Prostate gland (tissue), 2 donors: ENCODE results near the gene SLC38A7. TPM values are rescaled to one million over a fixed set of nuclear protein-coding genes. Genes with fewer than 3 reads are reported as not detected.

ENCODE experiments used
- DNase-seq: peaks from one replicate; pipeline ENCODE4 v3.0.0-alpha.2; 2019; ENCODE audit warnings: low spot score
- H3K27ac ChIP-seq, 2 donors: fragments of 200-600 bp; sonication (generic); 2 replicates each; pipeline ENCODE4 v1.5.1; 2017 to 2019
- H3K27me3 ChIP-seq: fragments of 200-600 bp; sonication (generic); replicated peaks from 2 replicates; pipeline ENCODE4 v1.5.1; 2019; ENCODE audit not compliant: insufficient read depth
- H3K36me3 ChIP-seq, 2 donors: fragments of 200-600 bp; sonication (generic); 1 replicate in 1 of 2; 2 replicates in 1 of 2; pipeline versions ENCODE4 v1.5.1 to v1.8.1; 2017 to 2019
- H3K4me1 ChIP-seq: fragments of 200-600 bp; sonication (generic); replicated peaks from 2 replicates; pipeline ENCODE4 v1.5.1; 2019
- H3K4me3 ChIP-seq, 2 donors: fragments of 200-600 bp; sonication (generic); 2 replicates each; pipeline ENCODE4 v1.5.1; 2017 to 2019
- H3K9me3 ChIP-seq: fragments of 200-600 bp; sonication (generic); 2 replicates; pipeline ENCODE4 v1.5.1; 2017
- POLR2A ChIP-seq: fragments of 450-650 bp; IDR thresholded peaks from one replicate; pipeline ENCODE4 v1.6.1; 2016; ENCODE audit warnings: antibody characterized with exemption, mild to moderate bottlenecking
- POLR2AphosphoS5 ChIP-seq: sonication (generic); formaldehyde crosslinking; IDR thresholded peaks from one replicate; pipeline ENCODE4 v1.6.1; 2017; ENCODE audit warnings: antibody characterized with exemption
- WGBS: methylation state at CpG from one replicate; pipeline ENCODE4 v1.1.5; 2018; 5-methylcytosine and 5-hydroxymethylcytosine counted together
- intact Hi-C: fragments of 100-400 bp; cut with DNase I; formaldehyde crosslinking; loops from one replicate; pipeline ENCODE4 v1.14.2; 2022
- total RNA-seq, 2 donors: library from RNA; depleted of rRNA; stranded (reverse); fragments of >200 nt; gene quantifications; one replicate each; pipeline ENCODE4 v1.1.0, GENCODE V29; 2016
- TF ChIP-seq, protein P1 (sequence below), 4 experiments: fragments of 200-600 bp in 2 of 4; fragments of 450-650 bp in 2 of 4; sonication (generic) in 2 of 4; IDR thresholded peaks; 1 replicate in 3 of 4; 2 replicates in 1 of 4; pipeline ENCODE4 v1.5.1; 2016 to 2019; ENCODE audit warnings: antibody characterized with exemption in 4 of 4, mild to moderate bottlenecking in 2 of 4, moderate library complexity in 2 of 4

The SLC38A7 gene
- total RNA-seq, 2 donors from 2014 or later = 20.6 to 29.9 TPM

DNA sequence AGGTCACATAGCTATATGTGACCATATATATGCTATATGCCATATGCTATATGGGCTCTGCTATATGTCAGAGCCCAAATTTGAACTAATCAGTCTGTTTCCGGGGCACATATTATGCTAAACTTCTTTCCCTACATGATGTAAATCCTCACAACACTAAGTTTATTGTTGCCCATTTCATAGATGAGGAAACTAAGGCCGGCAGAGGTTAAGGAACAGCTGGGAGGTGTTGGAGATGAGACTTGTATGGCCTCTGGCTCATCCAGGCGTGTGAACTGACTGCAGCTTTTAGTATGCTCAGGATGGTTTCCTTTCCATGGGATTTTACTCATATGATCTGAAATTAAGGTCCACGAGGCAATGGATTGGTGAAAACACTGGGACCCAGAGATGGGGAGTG is 37.5 kb downstream of the SLC38A7 start:
- Histone ChIP-seq H3K27me3 (no peaks in the 10 kb centered on the region), H3K9me3 (no peaks in the 10 kb centered on the region), H3K4me1 (no peaks in the 10 kb centered on the region), H3K27ac (no peak overlapping the region), H3K36me3 (no peaks in the 10 kb centered on the region), H3K4me3 (no peak overlapping the region)
- DNase-seq = no peak
- WGBS = 91% methylated on average over 4 of the region's 4 CpGs
- TF ChIP-seq POLR2AphosphoS5 (no peak), POLR2A (no peak)
- TF ChIP-seq, protein P1, sequence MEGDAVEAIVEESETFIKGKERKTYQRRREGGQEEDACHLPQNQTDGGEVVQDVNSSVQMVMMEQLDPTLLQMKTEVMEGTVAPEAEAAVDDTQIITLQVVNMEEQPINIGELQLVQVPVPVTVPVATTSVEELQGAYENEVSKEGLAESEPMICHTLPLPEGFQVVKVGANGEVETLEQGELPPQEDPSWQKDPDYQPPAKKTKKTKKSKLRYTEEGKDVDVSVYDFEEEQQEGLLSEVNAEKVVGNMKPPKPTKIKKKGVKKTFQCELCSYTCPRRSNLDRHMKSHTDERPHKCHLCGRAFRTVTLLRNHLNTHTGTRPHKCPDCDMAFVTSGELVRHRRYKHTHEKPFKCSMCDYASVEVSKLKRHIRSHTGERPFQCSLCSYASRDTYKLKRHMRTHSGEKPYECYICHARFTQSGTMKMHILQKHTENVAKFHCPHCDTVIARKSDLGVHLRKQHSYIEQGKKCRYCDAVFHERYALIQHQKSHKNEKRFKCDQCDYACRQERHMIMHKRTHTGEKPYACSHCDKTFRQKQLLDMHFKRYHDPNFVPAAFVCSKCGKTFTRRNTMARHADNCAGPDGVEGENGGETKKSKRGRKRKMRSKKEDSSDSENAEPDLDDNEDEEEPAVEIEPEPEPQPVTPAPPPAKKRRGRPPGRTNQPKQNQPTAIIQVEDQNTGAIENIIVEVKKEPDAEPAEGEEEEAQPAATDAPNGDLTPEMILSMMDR (IDR thresholded peaks at IDR 0.05) = no peak
- intact Hi-C loops = no loop called here

- no peak for DNase-seq
- TF ChIP-seq, protein P1 (IDR thresholded peaks at IDR 0.05) = no peak
- TF ChIP-seq POLR2AphosphoS5 (no peak), POLR2A (no peak)
- no peaks in the 10 kb centered on the region for H3K27me3 ChIP-seq
- no peak overlapping the region for H3K27ac ChIP-seq
- H3K36me3 ChIP-seq = no peaks in the 10 kb centered on the region
- WGBS = 72% methylated on average over 8 of the region's 8 CpGs
- H3K4me1 ChIP-seq = no peaks in the 10 kb centered on the region
- H3K9me3 ChIP-seq = no peaks in the 10 kb centered on the region
- intact Hi-C loops = no loop called here
- H3K4me3 ChIP-seq = no peak overlapping the region
Observed at GRCh38 chr16:58644765-58645487, 39.6 kb downstream of the SLC38A7 start.

DNA sequence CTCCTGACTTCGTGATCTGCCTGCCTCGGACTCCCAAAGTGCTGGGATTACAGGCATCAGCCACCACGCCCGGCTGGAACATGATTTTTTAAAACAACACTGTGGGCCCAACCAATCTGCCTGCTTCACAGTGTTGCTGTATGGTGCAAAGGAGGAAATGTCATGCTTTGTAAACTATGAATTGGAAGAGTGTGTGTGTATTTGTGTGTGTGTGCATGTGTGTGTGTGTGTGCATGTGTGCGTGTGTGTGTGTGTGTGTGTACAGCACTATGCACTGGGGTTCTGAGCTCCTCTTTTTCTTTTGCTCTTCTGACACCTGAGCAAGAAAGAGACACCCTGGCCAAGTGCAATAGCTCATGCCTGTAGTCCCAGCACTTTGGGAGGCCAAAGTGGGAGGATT is 40.5 kb downstream of the SLC38A7 start:
- Histone ChIP-seq H3K36me3 (no peaks in the 10 kb centered on the region), H3K27ac (no peak overlapping the region), H3K27me3 (no peaks in the 10 kb centered on the region), H3K4me3 (no peak overlapping the region), H3K9me3 (no peaks in the 10 kb centered on the region), H3K4me1 (no peaks in the 10 kb centered on the region)
- 80% methylated on average over 5 of the region's 5 CpGs for WGBS
- TF ChIP-seq, protein P1 (IDR thresholded peaks at IDR 0.05) = no peak
- TF ChIP-seq POLR2A = no peak
- TF ChIP-seq POLR2AphosphoS5 = no peak
- DNase-seq = no peak
- intact Hi-C loops = no loop called here

DNA sequence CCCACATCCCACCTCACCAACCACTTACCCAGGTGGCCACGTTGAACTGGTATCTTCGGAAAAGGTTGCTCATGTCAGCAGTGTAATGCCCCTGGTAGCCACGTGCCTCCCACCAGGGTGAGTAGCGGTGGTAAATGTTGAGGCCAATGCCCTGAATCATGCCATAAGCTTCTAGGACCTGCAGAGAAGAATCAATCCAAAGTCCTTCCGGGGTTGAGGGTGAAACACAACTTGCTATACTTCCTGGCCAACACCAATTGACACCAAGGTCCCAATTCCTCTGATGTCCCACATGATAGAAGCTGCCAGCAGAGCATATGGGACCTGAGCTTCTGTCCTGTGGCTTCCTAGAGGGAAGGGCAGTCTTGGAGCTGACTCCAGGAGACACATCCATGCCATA is 43.6 kb downstream of the SLC38A7 start:
- Histone ChIP-seq H3K27me3 (no peaks in the 10 kb centered on the region), H3K36me3 (no peaks in the 10 kb centered on the region), H3K4me3 (no peak overlapping the region), H3K27ac (no peak overlapping the region), H3K4me1 (no peaks in the 10 kb centered on the region), H3K9me3 (no peaks in the 10 kb centered on the region)
- intact Hi-C loops = no loop called here
- TF ChIP-seq POLR2A (no peak), POLR2AphosphoS5 (no peak)
- TF ChIP-seq, protein P1 (IDR thresholded peaks at IDR 0.05) = no peak
- WGBS = 86% methylated on average over 5 of the region's 5 CpGs
- no peak for DNase-seq

DNA sequence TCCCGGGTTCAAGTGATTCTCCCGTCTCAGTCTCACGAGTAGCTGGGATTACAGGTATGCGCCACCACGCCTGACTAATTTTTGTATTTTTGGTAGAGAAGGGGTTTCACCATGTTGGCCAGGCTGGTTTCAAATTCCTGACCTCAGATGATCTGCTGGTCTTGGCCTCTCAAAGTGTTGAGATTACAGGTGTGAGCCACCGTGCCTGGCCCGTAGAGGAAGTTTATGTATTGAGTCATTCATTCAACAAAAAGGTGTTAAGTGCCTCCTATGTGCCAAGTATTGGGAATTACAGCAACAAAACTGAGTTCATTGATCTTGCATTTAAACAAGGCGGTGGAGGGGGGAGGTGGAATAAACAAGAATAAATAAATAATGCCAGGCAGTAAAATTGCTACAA is 44.7 kb downstream of the SLC38A7 start:
- DNase-seq = no peak
- intact Hi-C loops = no loop called here
- no peaks in the 10 kb centered on the region for H3K4me1 ChIP-seq
- H3K9me3 ChIP-seq = no peaks in the 10 kb centered on the region
- TF ChIP-seq, protein P1 (IDR thresholded peaks at IDR 0.05) = no peak
- TF ChIP-seq POLR2AphosphoS5 = no peak
- TF ChIP-seq POLR2A = no peak
- H3K27me3 ChIP-seq = no peaks in the 10 kb centered on the region
- WGBS = 82% methylated on average over 8 of the region's 8 CpGs
- no peak overlapping the region for H3K4me3 ChIP-seq
- no peaks in the 10 kb centered on the region for H3K36me3 ChIP-seq
- H3K27ac ChIP-seq = no peak overlapping the region
